NOMO-1 (cell line): Measurements from ENCODE around the gene SP6.

ENCODE experiments used
- DNase-seq, 2 experiments: peaks; one replicate each; lab custom pipeline; 2025; ENCODE audit not compliant: unreplicated experiment in 2 of 2; lab: John Stamatoyannopoulos, UW

SP6 gene

DNA sequence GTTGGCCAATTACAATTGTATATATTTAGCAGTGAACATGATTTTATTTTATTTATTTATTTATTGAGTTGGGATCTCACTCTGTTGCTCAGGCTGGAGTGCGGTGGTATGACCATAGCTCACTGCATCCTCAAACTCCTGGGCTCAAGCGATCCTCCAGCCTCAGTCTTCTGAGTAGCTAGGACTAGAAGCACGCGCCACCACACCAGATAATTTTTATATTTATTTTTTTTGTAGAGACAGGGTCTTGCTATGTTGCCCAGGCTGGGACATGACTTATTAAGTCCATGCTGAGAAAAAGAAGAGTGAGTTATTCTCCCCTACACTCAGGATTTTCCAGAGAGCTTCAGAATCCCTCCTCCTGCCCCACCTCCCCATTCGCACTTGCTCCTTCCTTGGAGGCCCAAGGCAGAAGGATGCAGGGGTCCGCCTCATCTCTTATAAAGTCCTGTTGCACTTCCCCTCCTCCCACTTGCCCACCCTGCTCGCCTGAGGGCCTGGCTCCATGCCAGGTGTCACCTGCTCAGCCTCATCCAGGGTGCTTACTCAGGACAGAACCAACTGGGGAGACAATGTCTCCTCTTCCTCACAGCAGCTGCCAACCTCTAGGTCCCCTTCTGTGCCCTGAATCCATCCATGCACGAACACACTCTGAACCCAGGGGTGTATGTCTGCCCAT lies 29.0 kb upstream of the SP6 start:
- DNase-seq, result no peak

- DNase-seq, result no peak
Measured at GRCh38 chr17:47879028-47879585, 28.1 kb upstream of the SP6 start.

DNA sequence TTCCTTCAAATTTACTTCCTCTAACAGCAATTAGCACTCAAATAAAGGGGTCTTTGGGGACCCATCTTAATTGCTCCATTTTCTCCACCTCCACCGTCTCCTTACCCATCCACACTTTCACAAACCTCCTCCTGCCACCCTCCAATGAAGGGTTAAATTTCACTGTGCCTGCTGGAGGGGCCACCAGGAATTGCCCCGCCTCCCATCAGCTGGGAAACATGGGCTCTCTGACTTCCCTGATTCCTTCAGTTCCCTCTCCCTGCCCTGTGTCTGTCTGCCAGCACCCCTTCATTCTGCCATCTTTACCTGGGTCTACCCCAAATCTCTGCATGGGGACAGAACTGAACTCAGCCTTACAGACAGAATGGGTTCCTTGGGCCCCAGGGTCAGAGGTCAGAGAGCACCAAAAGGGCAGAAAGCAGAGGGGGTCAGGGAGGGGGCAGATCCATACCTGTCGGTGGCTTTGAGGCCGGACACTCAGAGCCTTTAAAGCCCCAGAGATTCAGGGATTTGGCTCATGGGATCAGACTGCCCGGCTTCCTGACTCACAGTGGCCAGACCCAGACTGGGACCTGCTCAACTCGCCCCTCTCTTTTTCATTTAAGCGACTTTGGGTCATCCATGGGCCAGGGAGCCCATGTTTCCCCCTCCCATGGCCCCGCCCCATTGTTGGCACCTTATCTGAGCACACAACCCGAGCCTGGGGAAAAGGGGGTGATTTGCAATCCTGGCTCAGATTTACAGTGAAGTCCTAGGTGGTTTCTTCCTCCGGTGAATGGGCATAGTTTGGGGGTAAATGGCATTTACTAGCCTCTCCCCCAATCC lies 27.5 kb upstream of the SP6 start:
- no peak for DNase-seq

DNA sequence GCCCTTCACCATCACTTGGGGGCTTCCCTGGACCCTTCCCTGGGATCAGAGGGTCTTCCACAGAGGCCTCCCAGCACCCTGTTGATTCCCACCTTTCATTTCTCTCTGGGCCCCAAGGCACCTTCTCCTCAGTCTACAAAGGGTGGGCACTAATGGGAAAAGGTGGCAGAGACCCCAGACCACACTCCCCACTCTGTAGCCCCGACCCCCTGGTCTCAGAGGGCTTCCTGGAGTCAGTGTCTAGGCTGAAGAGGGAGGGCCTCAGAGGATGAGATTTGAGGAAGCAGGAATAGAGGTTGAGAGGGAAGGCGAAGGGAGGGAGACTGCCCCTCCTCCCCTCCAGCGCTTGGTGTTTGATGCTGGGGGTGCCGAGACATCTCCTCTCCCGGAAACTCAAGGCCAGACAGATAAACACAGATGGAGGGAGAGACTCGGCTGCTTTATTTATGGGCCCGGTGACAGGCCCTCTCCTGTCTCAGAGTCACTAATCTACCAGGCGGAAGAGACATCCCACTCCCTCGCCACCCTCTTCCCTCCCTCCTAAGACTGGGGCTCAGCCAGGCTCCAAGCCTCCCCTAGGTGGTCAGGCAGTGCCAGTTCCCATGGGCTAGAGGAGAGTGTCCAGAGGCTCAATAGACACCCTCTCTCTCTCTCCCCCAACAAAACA lies 26.5 kb upstream of the SP6 start:
- DNase-seq, result no peak

GRCh38 chr17:47875011-47875985 lies 24.3 kb upstream of the SP6 start:
- DNase-seq, result no peak

DNA sequence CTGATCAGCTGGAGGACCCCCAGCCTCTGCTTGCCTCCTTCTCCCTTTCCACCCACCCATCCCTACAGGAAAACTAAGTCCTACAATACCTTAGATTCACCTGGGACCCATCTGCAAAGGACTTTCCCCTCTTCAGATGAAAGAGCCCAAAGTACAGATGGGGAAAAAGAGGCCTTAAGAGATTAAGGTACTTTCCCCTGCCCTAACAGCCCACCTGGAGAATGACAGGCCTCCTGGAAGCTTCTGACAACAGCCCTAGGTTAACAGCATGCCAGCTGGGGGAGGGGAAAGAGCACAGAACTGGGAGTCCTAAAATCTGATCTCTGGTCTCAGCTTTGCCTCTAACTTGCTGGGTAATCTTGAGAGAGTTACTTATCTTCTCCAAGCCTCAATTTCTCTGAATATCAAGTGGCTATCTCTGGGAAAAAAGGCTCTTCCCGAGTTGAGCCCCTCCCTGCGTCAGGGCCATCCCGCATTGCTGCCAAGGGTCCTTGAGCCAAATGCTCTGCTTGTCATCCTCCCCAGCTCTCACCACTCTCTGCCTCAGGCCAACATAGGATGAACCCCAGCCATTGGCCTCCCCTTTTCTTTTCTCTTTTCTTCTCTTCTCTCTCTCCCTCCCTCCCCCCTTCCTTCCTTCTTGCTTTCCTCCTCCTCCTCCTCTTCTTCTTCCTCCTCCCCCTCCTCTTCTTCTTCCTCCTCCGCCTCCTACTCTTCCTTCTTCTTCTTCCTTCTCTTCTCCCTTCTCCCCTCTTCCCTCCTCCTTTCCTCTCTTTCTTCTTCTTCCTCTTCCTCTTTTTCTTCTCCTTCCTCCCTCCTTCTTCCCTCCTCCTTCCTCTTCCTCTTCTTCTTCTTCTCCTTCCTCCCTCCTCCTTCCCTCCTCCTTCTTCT lies 22.5 kb upstream of the SP6 start:
- no peak for DNase-seq

- no peak for DNase-seq
Measured at GRCh38 chr17:47872651-47873161, 21.7 kb upstream of the SP6 start.

- no peak for DNase-seq
Measured at GRCh38 chr17:47872019-47872650, 21.2 kb upstream of the SP6 start.

- no peak for DNase-seq
Measured at GRCh38 chr17:47871048-47871447, 20.1 kb upstream of the SP6 start.

DNA sequence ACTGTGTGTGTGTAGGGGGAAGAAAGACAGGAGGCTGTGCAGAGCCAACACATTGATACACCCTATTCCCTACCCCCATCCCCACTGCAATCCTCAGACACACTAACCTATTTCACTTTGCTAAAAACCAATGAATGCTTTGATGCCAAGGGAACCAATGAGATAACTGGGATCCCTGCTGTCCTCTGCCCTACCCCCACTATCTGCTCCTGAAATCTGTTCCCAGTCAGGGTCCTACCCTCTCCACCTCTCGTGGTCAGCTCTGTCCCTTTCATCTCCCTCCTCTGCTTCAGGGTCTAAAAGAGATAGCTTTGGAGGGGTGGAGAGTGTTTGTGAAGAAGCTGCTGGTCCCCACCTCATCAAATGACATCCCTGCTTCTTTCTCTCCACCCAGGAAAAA lies 19.1 kb upstream of the SP6 start:
- DNase-seq, result no peak

- no peak for DNase-seq
Measured at GRCh38 chr17:47869114-47869513, 18.2 kb upstream of the SP6 start.

- DNase-seq, result no peak
Measured at GRCh38 chr17:47867813-47868533, 17.0 kb upstream of the SP6 start.

DNA sequence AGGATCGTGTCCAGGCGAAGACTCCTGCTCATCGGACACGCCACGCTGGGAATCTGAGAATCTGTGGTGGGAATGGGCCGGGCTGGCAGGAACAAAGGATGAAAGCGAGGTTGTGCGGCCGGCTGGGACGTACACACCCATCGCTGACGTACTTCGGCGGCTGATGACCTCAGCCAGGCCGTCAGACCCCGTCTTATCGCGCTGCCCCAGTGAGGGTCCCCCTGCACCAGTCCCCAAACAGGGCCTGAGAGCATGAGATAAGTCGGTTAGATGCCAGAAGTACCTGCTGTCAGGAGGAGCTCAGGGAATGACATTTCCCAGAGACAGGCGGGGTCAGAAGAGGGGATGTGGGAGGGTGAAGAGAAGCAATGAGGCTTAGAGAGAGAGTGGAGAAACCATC lies 16.0 kb upstream of the SP6 start:
- DNase-seq, result no peak

GRCh38 chr17:47864791-47865216 lies 13.8 kb upstream of the SP6 start:
- DNase-seq, result peak; percentile 71 to 80

- peak in 1 of 2 experiments; percentile 31 for DNase-seq
Measured at GRCh38 chr17:47862621-47863440, 11.9 kb upstream of the SP6 start.

GRCh38 chr17:47860386-47860785 lies 9.4 kb upstream of the SP6 start:
- no peak for DNase-seq
